NCI-H1105 treated with DMSO at 0.1 percent for 48 hours (cell line): ENCODE measurements around the gene HIGD2B.
A peak's percentile ranks its signal among the peaks of the same experiment; 100 is the strongest.
"Not testable (repeated sequence)": the region's sequence is repeated elsewhere in the genome, so short reads cannot be mapped to it uniquely, and the experiment has no call there.

Source experiments
- DNase-seq: peaks from one replicate; lab custom pipeline; 2025; lab: John Stamatoyannopoulos, UW

Gene HIGD2B

GRCh38 chr15:72685925-72686794, at the start of gene HIGD2B, which contains the start of gene BBS4:
Gene HIGD2B, minus strand, starts transcription at chr15:72686182. Its CDS starts 9,808 bp downstream, at chr15:72676374.
Gene BBS4, plus strand, starts transcription at chr15:72686207. Its CDS starts 21 bp downstream, at chr15:72686228.
- DNase-seq, result no peak

GRCh38 chr15:72735111-72735510, 49.1 kb upstream of the HIGD2B start:
- DNase-seq, result no peak

- DNase-seq, result no peak
Observed at GRCh38 chr15:72733941-72734738, 48.2 kb upstream of the HIGD2B start.

- DNase-seq, result no peak
Observed at GRCh38 chr15:72732516-72732915, 46.5 kb upstream of the HIGD2B start.

GRCh38 chr15:72732086-72732485, 46.1 kb upstream of the HIGD2B start:
- no peak for DNase-seq

- DNase-seq, result no peak
Observed at GRCh38 chr15:72728821-72729220, 42.8 kb upstream of the HIGD2B start.

- not testable (repeated sequence) for DNase-seq
Observed at GRCh38 chr15:72728249-72728648, 42.3 kb upstream of the HIGD2B start.

GRCh38 chr15:72727154-72727553, 41.2 kb upstream of the HIGD2B start:
- DNase-seq, result no peak

GRCh38 chr15:72725851-72726250, 39.9 kb upstream of the HIGD2B start:
- DNase-seq, result not testable (repeated sequence)

- DNase-seq, result no peak
Observed at GRCh38 chr15:72725446-72725845, 39.5 kb upstream of the HIGD2B start.

- DNase-seq, result no peak
Observed at GRCh38 chr15:72724028-72724427, 38.0 kb upstream of the HIGD2B start.

- peak; percentile 73 for DNase-seq
Observed at GRCh38 chr15:72722071-72722696, 36.2 kb upstream of the HIGD2B start.

- DNase-seq, result not testable (repeated sequence)
Observed at GRCh38 chr15:72708551-72709303, 22.7 kb upstream of the HIGD2B start.

- DNase-seq, result no peak
Observed at GRCh38 chr15:72706266-72706665, 20.3 kb upstream of the HIGD2B start.

GRCh38 chr15:72700076-72700475, 14.1 kb upstream of the HIGD2B start:
- DNase-seq, result no peak

GRCh38 chr15:72698938-72699337, 13.0 kb upstream of the HIGD2B start:
- no peak for DNase-seq

GRCh38 chr15:72690938-72691337, 5.0 kb upstream of the HIGD2B start:
- DNase-seq, result no peak

- DNase-seq, result no peak
Observed at GRCh38 chr15:72688697-72689096, 2.7 kb upstream of the HIGD2B start.

GRCh38 chr15:72685301-72685924, 569 bp downstream of the HIGD2B start:
- no peak for DNase-seq

GRCh38 chr15:72682772-72683171, 3.2 kb downstream of the HIGD2B start:
- no peak for DNase-seq

- no peak for DNase-seq
Observed at GRCh38 chr15:72680931-72681330, 5.1 kb downstream of the HIGD2B start.
